Fibroblast of the aortic adventitia (primary cell): ENCODE measurements around the gene PRKAR1B. TPM values are rescaled to one million over a fixed set of nuclear protein-coding genes. Genes with fewer than 3 reads are reported as not detected.

Source experiments
- DNase-seq: peaks from one replicate; pipeline ENCODE4 v3.0.0-alpha.2; 2010; ENCODE audit warnings: low read depth
- H3K4me3 ChIP-seq: 2 replicates; pipeline ENCODE4 v1.5.1; 2011; ENCODE audit warnings: low read depth, mild to moderate bottlenecking, control low read depth, low read length, moderate library complexity
- total RNA-seq: library from RNA; depleted of rRNA; stranded (reverse); fragments of >200 nt; gene quantifications from 2 replicates; pipeline ENCODE4 v1.2.3, GENCODE V29; 2012; ENCODE audit warnings: low replicate concordance
- TF ChIP-seq, protein P1 (sequence below): IDR thresholded peaks from 2 replicates; pipeline ENCODE4 v1.5.1; 2011; ENCODE audit warnings: mild to moderate bottlenecking, low read length, control low read depth, inconsistent platforms; ENCODE audit not compliant: insufficient read depth

Gene PRKAR1B
- total RNA-seq, 1 donor: 7.0 TPM

- DNase-seq: no peak
- TF ChIP-seq, protein P1, sequence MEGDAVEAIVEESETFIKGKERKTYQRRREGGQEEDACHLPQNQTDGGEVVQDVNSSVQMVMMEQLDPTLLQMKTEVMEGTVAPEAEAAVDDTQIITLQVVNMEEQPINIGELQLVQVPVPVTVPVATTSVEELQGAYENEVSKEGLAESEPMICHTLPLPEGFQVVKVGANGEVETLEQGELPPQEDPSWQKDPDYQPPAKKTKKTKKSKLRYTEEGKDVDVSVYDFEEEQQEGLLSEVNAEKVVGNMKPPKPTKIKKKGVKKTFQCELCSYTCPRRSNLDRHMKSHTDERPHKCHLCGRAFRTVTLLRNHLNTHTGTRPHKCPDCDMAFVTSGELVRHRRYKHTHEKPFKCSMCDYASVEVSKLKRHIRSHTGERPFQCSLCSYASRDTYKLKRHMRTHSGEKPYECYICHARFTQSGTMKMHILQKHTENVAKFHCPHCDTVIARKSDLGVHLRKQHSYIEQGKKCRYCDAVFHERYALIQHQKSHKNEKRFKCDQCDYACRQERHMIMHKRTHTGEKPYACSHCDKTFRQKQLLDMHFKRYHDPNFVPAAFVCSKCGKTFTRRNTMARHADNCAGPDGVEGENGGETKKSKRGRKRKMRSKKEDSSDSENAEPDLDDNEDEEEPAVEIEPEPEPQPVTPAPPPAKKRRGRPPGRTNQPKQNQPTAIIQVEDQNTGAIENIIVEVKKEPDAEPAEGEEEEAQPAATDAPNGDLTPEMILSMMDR: no peak
- H3K4me3 ChIP-seq: no peak overlapping the region
Measured at GRCh38 chr7:759569-759968, 32.5 kb upstream of the PRKAR1B start.

DNA sequence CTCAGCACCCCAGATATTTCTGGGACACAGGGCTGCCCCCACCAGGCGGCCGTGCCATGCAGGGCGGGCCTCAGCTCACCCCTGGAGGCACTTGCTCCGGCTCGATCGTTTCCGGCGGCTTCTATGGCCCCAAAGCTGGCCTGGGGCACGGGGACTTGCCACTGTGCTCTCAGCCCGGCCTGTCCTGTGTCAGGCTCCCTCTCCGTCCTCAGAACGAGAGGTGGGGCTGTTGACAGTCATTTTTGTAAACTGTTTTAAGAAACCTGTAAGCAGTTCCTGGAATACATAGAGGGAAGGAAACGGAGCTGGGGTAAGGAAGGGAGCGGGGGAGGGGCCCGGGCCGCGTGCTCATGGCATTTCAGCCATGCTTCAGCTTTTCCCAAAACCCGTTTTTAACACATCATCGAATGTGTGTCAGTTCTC, 30.7 kb upstream of the PRKAR1B start:
- TF ChIP-seq, protein P1: no peak
- no peak overlapping the region for H3K4me3 ChIP-seq
- DNase-seq: no peak

GRCh38 chr7:756928-757560, 30.0 kb upstream of the PRKAR1B start:
- TF ChIP-seq, protein P1: no peak
- no peak for DNase-seq

DNA sequence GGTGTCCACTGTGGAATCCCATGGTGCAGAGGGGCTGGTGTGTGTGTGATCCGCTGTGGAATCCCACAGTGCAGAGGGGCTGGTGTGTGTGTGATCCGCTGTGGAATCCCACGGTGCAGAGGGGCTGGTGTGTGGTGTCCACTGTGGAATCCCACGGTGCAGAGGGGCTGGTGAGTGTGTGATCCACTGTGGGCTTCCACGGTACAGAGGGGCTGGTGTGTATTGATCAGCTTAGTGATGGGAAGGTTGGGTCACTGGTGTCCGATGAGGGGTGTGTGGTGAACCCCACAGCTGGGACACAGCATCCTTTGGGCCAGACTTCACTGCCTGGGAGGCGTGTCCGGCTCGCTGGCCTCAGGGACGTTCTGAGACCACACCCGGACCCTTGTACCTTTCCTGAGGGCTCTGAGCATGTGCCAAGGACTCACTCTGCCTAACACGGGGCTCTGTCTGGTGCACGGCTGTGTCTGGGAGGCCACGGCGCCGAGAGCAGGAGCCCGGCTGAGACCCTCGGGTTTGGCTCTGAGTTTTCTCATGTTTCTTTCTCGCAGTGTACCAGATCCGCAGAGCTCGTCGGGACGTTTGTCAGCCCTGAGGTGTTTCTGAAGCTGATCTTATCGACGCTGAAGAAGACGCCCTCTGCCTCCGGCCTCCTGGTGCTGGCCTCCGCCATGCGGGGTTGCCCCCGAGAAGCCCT, 29.3 kb upstream of the PRKAR1B start:
- no peak for DNase-seq
- TF ChIP-seq, protein P1: no peak

More at GRCh38 chr7:756928-757560, 30.0 kb upstream of the PRKAR1B start:
- H3K4me3 ChIP-seq: no peak overlapping the region

GRCh38 chr7:755413-755805, 28.3 kb upstream of the PRKAR1B start:
- no peak for DNase-seq

More for the DNA sequence above, 29.3 kb upstream of the PRKAR1B start:
- H3K4me3 ChIP-seq: no peak overlapping the region

DNA sequence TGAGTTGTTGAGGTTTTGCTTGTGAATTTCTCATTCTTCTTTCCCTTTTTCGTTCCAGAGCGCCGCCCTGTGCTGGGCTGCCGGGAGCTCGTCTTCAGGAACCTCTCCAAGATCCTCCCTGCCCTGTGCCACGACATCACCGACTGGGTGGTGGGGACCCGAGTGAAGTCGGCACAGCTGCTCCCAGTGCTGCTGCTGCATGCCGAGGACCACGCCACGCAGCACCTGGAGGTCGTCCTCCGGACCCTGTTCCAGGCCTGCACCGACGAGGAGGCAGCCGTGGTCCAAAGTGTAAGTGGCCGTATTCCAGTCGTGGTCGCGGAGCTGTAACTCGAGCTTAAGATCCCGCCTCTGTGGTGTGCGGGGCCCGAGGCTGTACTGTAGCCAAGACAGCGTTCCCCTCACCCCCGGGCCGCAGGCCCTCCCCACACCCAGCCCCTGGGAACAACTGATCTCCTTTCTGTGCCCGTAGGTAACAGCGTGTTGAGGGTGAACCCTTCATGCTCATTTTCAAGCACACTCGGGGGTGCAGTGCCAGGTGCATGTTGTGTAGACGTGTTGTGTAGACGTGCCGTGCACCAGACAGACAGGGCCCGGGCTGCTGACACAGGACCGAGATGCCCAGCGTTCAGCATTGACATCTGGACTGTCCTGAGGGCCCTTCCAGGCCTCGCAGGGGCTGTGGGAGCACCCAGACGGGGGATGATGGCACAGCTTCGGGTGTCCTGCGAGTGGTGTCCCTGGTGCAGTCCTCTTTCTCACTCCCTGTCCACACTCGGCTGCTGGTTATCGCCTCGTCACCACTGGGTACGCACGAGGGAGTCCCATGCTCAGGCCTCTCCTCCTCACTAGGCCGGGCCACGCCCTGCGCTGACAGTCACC, 27.7 kb upstream of the PRKAR1B start:
- H3K4me3 ChIP-seq: no peak overlapping the region
- TF ChIP-seq, protein P1: no peak
- DNase-seq: no peak

More at GRCh38 chr7:755413-755805, 28.3 kb upstream of the PRKAR1B start:
- TF ChIP-seq, protein P1: no peak
- H3K4me3 ChIP-seq: no peak overlapping the region
